Activated T-cell treated with anti-CD3 and anti-CD28 coated beads, Interleukin-2, amount 50 U/mL, for 4 hours (primary cell): ENCODE results near the gene RTN4IP1. TPM values are rescaled to one million over a fixed set of nuclear protein-coding genes. Genes with fewer than 3 reads are reported as not detected.
A peak's percentile ranks its signal among the peaks of the same experiment; 100 is the strongest.

Experiments
- ATAC-seq, 2 donors: fragments of 200-7000 bp; cut with Tn5 transposase; one replicate each; pipeline ENCODE4 v1.10.0; 2021
- DNase-seq: peaks from one replicate; pipeline ENCODE4 v3.0.0-alpha.2; 2020
- H3K27me3 Mint-ChIP-seq: one replicate; pipeline ENCODE4 v1.8.0; 2021; ENCODE audit warnings: low read depth, mixed read lengths
- H3K36me3 Mint-ChIP-seq: one replicate; pipeline ENCODE4 v1.8.0; 2022; ENCODE audit warnings: mixed read lengths; ENCODE audit not compliant: insufficient read depth
- H3K4me1 Mint-ChIP-seq: one replicate; pipeline ENCODE4 v1.8.0; 2021; ENCODE audit warnings: low read depth, mixed read lengths
- H3K4me3 Mint-ChIP-seq: one replicate; pipeline ENCODE4 v1.8.0; 2021; ENCODE audit warnings: mild to moderate bottlenecking, moderate library complexity, mixed read lengths
- H3K9me3 Mint-ChIP-seq: one replicate; pipeline ENCODE4 v1.8.0; 2021; ENCODE audit warnings: mixed read lengths
- total RNA-seq, 3 donors: library from RNA; stranded (reverse); gene quantifications; one replicate each; pipeline ENCODE4 v1.2.1, GENCODE V29; 2021

The RTN4IP1 gene
- total RNA-seq, 3 donors from 2014 or later = 8.4 to 8.6 (median 8.5) TPM

DNA sequence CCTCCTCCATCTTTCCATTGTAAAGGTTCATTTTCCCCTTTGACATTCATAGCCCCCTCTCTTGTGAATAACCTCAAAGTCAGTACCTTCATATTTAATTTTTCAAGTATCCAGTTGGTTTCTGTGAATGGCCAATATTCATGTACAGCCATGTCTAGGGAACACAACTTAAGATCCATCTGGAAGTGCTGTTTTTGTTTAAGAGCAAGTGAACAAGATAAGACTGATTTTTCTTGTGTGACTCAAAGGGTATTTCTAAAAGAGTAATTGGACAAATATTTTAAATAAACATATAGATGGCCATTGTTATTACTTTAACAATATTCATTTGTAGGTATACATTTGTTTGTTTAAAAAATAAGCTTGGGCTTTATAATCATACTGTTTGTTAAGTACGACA, 92.9 kb downstream of the RTN4IP1 start:
- peaks cover 68% of the 10 kb centered on the region for H3K4me1 Mint-ChIP-seq
- H3K36me3 Mint-ChIP-seq = peaks cover 54% of the 10 kb centered on the region
- H3K9me3 Mint-ChIP-seq = no peaks in the 10 kb centered on the region
- DNase-seq (no peak), ATAC-seq (no peak)
- H3K4me3 Mint-ChIP-seq = no peak overlapping the region
- H3K27me3 Mint-ChIP-seq = no peaks in the 10 kb centered on the region

DNA sequence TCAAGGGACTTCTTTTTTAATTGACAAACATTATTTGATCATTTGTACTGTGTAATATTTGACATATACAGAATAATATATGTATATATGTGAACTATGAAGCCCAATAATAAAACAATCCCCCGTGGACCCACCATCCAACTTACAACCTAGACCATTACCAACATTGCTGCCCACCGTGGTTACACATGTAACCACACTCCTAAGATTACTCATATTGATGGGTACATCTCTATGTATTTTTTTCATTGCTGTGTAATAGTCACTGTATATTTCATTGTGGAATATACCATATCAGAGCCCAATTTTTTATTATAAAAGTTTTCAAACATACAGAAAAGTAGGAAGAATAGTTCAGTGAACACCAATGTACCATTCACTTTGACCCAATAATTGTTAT, 94.3 kb downstream of the RTN4IP1 start:
- ATAC-seq = peak; percentile 35 to 36
- H3K27me3 Mint-ChIP-seq = no peaks in the 10 kb centered on the region
- H3K4me1 Mint-ChIP-seq = peaks cover 77% of the 10 kb centered on the region
- no peaks in the 10 kb centered on the region for H3K9me3 Mint-ChIP-seq
- peaks cover 57% of the 10 kb centered on the region for H3K36me3 Mint-ChIP-seq
- no peak for DNase-seq
- peak overlapping the region; percentile 63 for H3K4me3 Mint-ChIP-seq

DNA sequence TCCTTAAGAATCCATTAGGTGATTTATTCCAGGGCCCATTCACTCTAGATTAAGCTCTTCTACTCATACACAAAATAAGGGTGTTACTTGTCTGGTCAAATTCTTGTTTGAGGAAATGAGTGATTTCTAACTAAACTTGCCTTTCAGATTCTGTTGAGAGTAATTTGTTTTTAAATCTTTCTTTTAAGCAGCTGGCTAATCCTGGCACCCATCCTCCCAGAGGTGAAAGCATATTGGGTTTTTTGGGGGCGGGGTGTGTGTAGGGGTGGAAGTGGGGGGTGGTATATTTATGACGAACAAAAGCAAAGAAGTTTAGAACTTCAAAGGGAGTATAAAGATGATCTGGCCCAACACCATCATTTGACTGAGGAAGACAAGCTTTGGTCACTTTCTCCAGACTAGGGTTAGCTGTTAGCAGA, 94.7 kb downstream of the RTN4IP1 start:
- peak overlapping the region; percentile 31 for H3K4me3 Mint-ChIP-seq
- DNase-seq = peak; percentile 50
- peak; percentile 88 to 89 for ATAC-seq
- peaks cover 80% of the 10 kb centered on the region for H3K4me1 Mint-ChIP-seq
- no peaks in the 10 kb centered on the region for H3K27me3 Mint-ChIP-seq
- H3K9me3 Mint-ChIP-seq = no peaks in the 10 kb centered on the region
- peaks cover 58% of the 10 kb centered on the region for H3K36me3 Mint-ChIP-seq

DNA sequence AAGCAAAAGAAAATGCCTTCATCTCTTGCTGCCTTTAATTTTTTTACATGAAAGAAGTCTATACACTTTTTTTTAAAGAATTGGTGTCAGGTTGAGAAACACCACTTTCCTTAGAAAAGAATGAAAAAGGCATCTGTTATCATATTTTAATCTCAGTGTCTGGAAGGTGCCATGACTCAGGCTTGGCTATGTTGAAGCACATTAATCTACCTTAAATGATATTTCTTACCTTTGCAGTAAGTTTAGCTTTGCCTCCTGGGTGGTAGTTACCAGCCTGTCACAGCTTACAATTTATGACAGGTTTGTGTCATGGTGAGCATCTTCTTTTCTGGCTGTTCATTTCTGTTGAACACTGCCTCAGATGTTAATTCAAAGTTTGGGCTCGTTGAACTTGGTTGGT, 95.3 kb downstream of the RTN4IP1 start:
- Mint-ChIP-seq H3K4me1 (peaks cover 85% of the 10 kb centered on the region), H3K4me3 (peak overlapping the region; percentile 31), H3K9me3 (no peaks in the 10 kb centered on the region), H3K27me3 (no peaks in the 10 kb centered on the region), H3K36me3 (peaks cover 59% of the 10 kb centered on the region)
- DNase-seq (no peak), ATAC-seq (peak in 1 of 2 donors; percentile 38)

DNA sequence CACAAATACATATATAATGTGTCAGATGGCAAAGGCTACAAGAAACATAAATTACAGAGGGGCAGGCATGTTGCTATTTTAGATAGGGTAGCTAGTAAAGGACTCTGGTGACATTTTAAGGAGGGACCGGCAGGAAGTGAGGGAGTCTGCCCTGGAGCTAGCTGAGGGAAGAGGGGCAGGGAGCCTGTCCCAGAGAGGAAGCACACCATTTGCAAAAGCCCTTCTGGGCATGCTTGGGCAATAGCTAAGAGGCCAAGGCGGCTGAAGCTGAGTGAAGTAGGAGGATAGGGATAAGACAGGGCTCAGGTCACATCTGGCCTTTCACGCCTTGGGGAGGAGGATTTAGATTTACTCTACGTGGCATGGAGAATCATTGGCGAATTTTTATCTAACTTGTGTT, 96.2 kb downstream of the RTN4IP1 start:
- H3K4me3 Mint-ChIP-seq = peak overlapping the region; percentile 14
- no peak for ATAC-seq
- peaks cover 82% of the 10 kb centered on the region for H3K4me1 Mint-ChIP-seq
- H3K27me3 Mint-ChIP-seq = no peaks in the 10 kb centered on the region
- peaks cover 64% of the 10 kb centered on the region for H3K36me3 Mint-ChIP-seq
- DNase-seq = no peak
- H3K9me3 Mint-ChIP-seq = no peaks in the 10 kb centered on the region

DNA sequence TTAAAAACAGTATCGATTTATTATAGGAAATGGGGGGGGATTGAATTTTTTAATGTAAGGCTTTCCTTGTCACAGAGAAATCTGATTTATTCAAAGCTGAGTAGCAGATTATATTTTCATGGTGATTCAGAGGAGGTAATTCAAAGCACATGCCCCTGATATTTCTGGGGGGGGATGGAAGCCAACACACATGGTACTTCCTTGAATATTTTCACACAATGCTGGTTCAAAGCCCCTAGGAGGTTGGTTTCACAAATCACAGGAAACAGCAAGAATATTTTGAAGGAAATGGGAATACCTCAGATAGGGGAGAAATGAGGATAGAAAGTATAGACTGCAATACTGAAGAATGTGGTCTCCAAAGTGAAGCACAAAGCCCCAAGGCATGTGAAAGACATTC, 98.8 kb downstream of the RTN4IP1 start:
- Mint-ChIP-seq H3K36me3 (peaks cover 61% of the 10 kb centered on the region), H3K27me3 (no peaks in the 10 kb centered on the region), H3K4me3 (no peak overlapping the region), H3K4me1 (peaks cover 77% of the 10 kb centered on the region), H3K9me3 (no peaks in the 10 kb centered on the region)
- no peak for DNase-seq
- no peak for ATAC-seq

DNA sequence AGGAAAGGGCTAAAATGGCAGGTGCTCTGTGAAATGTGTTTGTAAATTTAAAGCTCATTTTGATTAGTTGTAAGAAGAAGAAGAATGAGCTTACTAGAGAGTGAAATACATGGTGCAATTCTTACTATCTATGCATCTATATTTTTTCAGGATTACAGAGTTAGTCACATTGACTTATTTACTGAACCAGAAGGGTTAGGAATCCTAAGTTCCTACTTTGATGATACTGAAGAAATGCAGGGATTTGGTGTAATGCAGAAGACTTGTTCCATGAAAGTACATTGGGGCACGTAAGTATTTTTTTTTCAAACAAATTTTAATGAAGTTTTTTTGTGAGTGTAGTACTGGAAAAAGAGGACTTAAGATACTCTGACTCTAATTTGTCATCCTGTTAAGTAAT, 99.3 kb downstream of the RTN4IP1 start:
- ATAC-seq (no peak), DNase-seq (no peak)
- no peaks in the 10 kb centered on the region for H3K9me3 Mint-ChIP-seq
- H3K4me1 Mint-ChIP-seq = peaks cover 77% of the 10 kb centered on the region
- peaks cover 63% of the 10 kb centered on the region for H3K36me3 Mint-ChIP-seq
- no peak overlapping the region for H3K4me3 Mint-ChIP-seq
- no peaks in the 10 kb centered on the region for H3K27me3 Mint-ChIP-seq

DNA sequence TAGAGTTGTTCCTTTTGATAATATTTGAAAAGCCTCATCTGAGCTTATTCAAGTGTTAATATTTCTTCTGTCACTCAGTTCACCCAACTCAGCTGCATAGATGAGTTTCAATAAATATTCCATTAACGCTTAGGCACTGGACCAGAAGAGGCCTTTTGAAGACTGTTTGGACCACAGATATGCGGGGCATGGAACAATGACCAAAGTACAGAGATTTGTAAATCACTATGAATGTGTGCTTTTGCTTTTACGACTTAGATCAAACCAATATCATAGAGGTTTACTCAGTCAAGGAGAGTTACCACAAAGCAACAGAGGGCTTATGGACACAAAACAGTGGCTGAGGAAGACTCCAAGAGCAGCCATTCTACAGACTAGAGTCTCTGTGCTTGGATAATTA, 99.9 kb downstream of the RTN4IP1 start:
- Mint-ChIP-seq H3K27me3 (no peaks in the 10 kb centered on the region), H3K36me3 (peaks cover 63% of the 10 kb centered on the region), H3K9me3 (no peaks in the 10 kb centered on the region), H3K4me3 (no peak overlapping the region), H3K4me1 (peaks cover 75% of the 10 kb centered on the region)
- ATAC-seq (no peak), DNase-seq (no peak)

DNA sequence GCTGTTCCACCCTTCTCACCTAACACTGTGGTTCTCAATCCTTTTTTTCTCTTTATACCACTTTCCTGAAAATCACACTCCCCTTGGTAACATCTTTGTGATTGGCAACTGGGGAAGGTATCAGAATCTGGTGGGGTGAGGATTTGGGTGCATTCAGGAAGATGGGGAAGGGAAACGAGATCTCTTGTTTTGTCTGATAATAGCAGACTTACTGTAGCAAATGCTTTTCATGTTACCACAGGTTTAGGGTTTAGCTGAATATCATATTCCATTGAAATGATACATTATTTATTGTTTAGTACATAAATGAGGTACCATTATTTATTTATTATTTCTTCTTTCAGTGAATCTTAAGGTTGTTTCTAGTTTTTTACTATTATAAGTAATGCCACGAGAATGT, 100.8 kb downstream of the RTN4IP1 start:
- H3K4me1 Mint-ChIP-seq = peaks cover 74% of the 10 kb centered on the region
- no peak for DNase-seq
- H3K4me3 Mint-ChIP-seq = peak overlapping the region; percentile 58
- H3K36me3 Mint-ChIP-seq = peaks cover 57% of the 10 kb centered on the region
- H3K27me3 Mint-ChIP-seq = no peaks in the 10 kb centered on the region
- H3K9me3 Mint-ChIP-seq = no peaks in the 10 kb centered on the region
- no peak for ATAC-seq

DNA sequence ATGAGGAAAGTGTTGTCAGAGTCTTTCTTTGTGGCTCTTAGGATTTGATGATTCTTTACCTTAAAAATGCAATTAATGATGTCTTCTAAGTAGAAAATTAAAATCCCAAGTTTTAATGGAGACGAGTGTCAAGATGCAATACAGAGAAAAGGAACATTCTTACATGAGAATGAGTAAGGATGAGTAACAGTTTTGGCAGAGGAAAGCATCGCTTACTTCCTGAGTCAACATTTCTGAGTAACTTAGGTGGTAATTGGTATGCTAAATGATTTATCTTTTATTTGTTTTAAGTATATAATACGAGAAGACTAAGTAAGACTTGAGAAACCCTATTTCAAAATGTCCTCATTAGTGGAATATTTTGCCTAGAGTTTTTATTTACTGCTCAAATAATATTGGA, 101.3 kb downstream of the RTN4IP1 start:
- Mint-ChIP-seq H3K36me3 (peaks cover 51% of the 10 kb centered on the region), H3K27me3 (no peaks in the 10 kb centered on the region), H3K4me1 (peaks cover 72% of the 10 kb centered on the region), H3K9me3 (no peaks in the 10 kb centered on the region), H3K4me3 (peak overlapping the region; percentile 58)
- no peak for DNase-seq
- peak; percentile 64 to 73 for ATAC-seq

DNA sequence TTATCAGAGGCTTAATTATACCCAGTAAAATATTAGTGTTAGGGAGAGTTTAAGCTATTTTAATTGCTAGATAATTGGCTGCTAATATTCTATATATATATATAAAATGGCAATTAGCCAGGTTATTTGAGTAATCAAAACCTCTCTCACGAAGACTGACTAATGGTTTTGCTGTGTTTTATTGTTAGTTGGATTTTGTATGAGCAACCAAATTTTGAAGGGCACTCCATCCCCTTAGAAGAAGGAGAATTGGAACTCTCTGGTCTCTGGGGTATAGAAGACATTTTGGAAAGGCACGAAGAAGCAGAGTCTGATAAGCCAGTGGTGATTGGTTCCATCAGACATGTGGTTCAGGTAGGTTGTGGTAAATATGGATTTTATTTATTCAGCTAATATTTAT, 102.2 kb downstream of the RTN4IP1 start:
- ATAC-seq (no peak), DNase-seq (no peak)
- Mint-ChIP-seq H3K4me3 (no peak overlapping the region), H3K27me3 (no peaks in the 10 kb centered on the region), H3K4me1 (peaks cover 71% of the 10 kb centered on the region), H3K36me3 (peaks cover 46% of the 10 kb centered on the region), H3K9me3 (no peaks in the 10 kb centered on the region)

DNA sequence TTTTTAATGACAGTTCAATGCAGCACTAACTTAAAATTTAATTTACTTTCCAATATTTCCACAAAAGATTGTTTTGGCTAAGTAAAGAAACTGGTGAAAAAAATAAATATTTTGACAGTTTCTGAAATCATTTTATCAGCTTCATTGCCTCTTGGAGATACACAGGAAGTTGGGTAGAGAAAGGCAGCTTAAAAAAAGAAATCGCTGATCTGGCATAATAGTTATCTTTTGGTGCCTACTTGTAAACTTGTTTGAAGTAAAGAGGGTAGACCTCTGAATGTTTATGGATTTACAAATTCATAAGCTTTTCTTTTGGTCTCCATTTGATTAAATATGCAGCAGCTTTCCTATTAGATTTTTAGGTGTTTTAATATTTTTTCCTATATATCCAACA, 103.4 kb downstream of the RTN4IP1 start:
- H3K4me3 Mint-ChIP-seq = peak overlapping the region; percentile 85
- DNase-seq (no peak), ATAC-seq (no peak)
- H3K27me3 Mint-ChIP-seq = no peaks in the 10 kb centered on the region
- peaks cover 39% of the 10 kb centered on the region for H3K36me3 Mint-ChIP-seq
- no peaks in the 10 kb centered on the region for H3K9me3 Mint-ChIP-seq
- peaks cover 73% of the 10 kb centered on the region for H3K4me1 Mint-ChIP-seq

DNA sequence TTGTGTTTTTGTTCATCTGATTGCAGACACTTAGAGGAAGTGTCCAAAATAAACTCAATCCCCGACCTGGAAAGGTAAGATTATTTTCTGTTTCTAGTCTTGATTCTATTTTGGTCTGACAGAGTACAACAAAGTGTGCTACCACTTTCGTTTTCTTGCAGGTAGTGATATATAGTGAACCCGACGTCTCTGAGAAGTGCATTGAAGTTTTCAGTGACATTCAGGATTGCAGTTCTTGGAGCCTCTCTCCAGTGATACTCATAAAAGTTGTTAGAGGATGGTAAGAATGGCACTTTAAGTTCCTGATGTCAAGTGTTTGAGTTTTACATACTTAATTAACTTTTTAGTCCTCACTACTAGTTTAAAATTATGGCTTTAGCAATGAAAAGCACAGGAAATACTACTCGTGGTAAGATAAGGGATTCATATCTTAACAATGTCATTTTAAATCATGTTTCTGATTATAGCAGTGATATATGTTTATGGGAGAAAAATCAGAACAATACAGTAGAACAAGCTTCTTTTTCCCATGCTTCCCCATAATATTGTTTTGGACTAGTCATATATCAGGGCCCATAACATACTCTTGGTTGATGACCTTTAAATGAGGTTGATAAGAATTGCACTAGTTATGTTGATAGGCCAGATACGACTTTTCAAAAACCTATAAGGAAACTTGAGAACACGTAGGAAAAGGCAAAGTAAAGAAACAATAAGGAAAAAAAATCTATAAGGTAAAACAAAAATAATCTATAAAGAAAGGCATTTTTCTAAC, 104.0 kb downstream of the RTN4IP1 start:
- H3K36me3 Mint-ChIP-seq = peaks cover 36% of the 10 kb centered on the region
- DNase-seq (no peak), ATAC-seq (peak; percentile 36)
- H3K9me3 Mint-ChIP-seq = no peaks in the 10 kb centered on the region
- peaks cover 73% of the 10 kb centered on the region for H3K4me1 Mint-ChIP-seq
- no peaks in the 10 kb centered on the region for H3K27me3 Mint-ChIP-seq
- H3K4me3 Mint-ChIP-seq = peak overlapping the region; percentile 85

DNA sequence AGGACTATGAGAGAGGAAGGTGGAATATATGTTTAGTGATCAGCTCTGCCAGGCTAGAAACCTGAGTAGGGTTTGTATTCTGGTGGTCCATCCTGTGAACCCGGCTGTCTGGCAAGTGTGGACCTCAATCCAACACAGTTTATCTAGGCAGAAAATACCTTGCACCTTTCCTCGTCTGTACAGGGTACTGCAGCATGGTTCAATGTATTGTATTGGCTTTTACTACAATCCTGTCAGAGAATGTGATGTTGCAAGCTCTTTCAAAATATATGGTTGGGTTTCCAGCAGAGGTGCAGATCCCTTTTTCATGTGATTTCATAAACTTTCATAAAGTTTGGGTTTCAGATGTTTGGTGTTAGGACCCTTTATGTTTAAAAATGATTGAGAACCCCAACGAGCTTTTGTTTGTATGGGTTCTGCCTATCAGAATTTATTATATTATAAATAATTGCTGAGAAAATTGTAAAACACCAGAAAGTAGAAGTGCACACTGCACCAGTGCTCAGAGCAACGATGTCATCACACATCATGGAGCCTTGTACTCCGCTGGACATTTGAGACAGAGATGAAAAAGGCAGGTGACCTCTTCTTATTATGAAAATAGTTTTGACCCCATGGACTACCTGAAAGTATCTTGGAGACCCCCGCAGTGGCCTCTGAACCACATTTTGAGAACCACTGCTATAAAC, 106.6 kb downstream of the RTN4IP1 start:
- ATAC-seq (no peak), DNase-seq (no peak)
- Mint-ChIP-seq H3K36me3 (peaks cover 17% of the 10 kb centered on the region), H3K4me3 (peak overlapping the region; percentile 85), H3K27me3 (no peaks in the 10 kb centered on the region), H3K9me3 (no peaks in the 10 kb centered on the region), H3K4me1 (peaks cover 71% of the 10 kb centered on the region)
